HCT116 (cell line): ENCODE results near the gene AGAP5. TPM values are rescaled to one million over a fixed set of nuclear protein-coding genes. Genes with fewer than 3 reads are reported as not detected.
A peak's percentile ranks its signal among the peaks of the same experiment; 100 is the strongest.

Experiments
- ATAC-seq: fragments of 200-7000 bp; cut with Tn5 transposase; 2 replicates; pipeline ENCODE4 v1.9.1; 2020; ENCODE audit warnings: mild to moderate bottlenecking, moderate library complexity
- BruUV-seq: library from RNA; stranded (reverse); fragments of 400-500 nt; replicated peaks from 2 replicates; lab custom pipeline; 2021; lab: Mats Ljungman, UMichigan
- CTCF ChIA-PET: fragments of 300-600 bp; sonication (Branson Sonifier 250); formaldehyde crosslinking; loops from one replicate; lab custom pipeline; 2021; ENCODE audit warnings: antibody characterized with exemption; lab: Charles Lee
- POLR2A ChIA-PET: fragments of 300-600, 350-600 bp; sonication (Branson Sonifier 250); formaldehyde crosslinking; loops from one replicate; lab custom pipeline; 2021; ENCODE audit warnings: antibody characterized with exemption; lab: Charles Lee
- RAD21 ChIA-PET, 2 experiments: fragments of 300-600 bp; sonication (Branson Sonifier 250); formaldehyde crosslinking; loops; one replicate each; lab custom pipeline; 2023; ENCODE audit warnings: low total read pairs in 2 of 2; ENCODE audit not compliant: uncharacterized antibody in 2 of 2, unreplicated experiment in 2 of 2, low non-redundant PET in 1 of 2; lab: Charles Lee
- DNase-seq: peaks from one replicate; pipeline ENCODE4 v3.0.0-alpha.2; 2010; ENCODE audit warnings: low read depth, low spot score
- H2AFZ ChIP-seq: fragments of 200-600 bp; shearing (Covaris generic), sonication (generic); 2 replicates; pipeline ENCODE4 v1.6.1; 2017; ENCODE audit warnings: low read depth, mixed run types, mixed read lengths, antibody characterized with exemption, low read length; ENCODE audit not compliant: poor library complexity, severe bottlenecking
- H3K27ac ChIP-seq: 2 replicates; pipeline ENCODE4 v1.5.1; 2012; ENCODE audit warnings: low read depth, low read length
- H3K27me3 ChIP-seq: fragments of 200-600 bp; sonication (generic); 2 replicates; pipeline ENCODE4 v1.6.1; 2016; ENCODE audit warnings: mixed run types, low read length, mixed read lengths; ENCODE audit not compliant: insufficient read depth
- H3K36me3 ChIP-seq, 2 experiments: fragments of 200-500 bp in 1 of 2; fragments of 200-600 bp in 1 of 2; sonication (Bioruptor generic) in 1 of 2; sonication (generic) in 1 of 2; 2 replicates each; pipeline versions ENCODE4 v1.5.1 to v1.6.1; 2014 to 2016; ENCODE audit warnings: low read length in 2 of 2, inconsistent platforms in 1 of 2, mixed read lengths in 1 of 2, mixed run types in 1 of 2; ENCODE audit not compliant: insufficient read depth in 2 of 2, control insufficient read depth in 1 of 2
- H3K4me1 ChIP-seq, 2 experiments: fragments of 200-600 bp in 1 of 2; sonication (generic) in 1 of 2; 2 replicates each; pipeline versions ENCODE4 v1.5.1 to v1.6.1; 2012 to 2017; ENCODE audit warnings: low read length in 2 of 2, inconsistent platforms in 1 of 2, mild to moderate bottlenecking in 1 of 2, mixed read lengths in 1 of 2, mixed run types in 1 of 2, moderate library complexity in 1 of 2; ENCODE audit not compliant: insufficient read depth in 2 of 2, control insufficient read depth in 1 of 2
- H3K4me2 ChIP-seq: fragments of 200-600 bp; sonication (generic); 2 replicates; pipeline ENCODE4 v1.6.1; 2017; ENCODE audit warnings: mixed run types, low read length, mixed read lengths
- H3K4me3 ChIP-seq, 2 experiments: fragments of 200-600 bp in 1 of 2; sonication (generic) in 1 of 2; replicated peaks in 1 of 2; 2 replicates each; pipeline ENCODE4 v1.5.1; 2011 to 2016; ENCODE audit warnings: low read length in 2 of 2, control low read depth in 1 of 2, low read depth in 1 of 2, mild to moderate bottlenecking in 1 of 2, mixed read lengths in 1 of 2, mixed run types in 1 of 2
- H3K79me2 ChIP-seq: fragments of 200-600 bp; sonication (generic); 2 replicates; pipeline ENCODE4 v1.6.1; 2017; ENCODE audit warnings: mild to moderate bottlenecking, mixed run types, low read length, moderate library complexity, mixed read lengths; ENCODE audit not compliant: insufficient read depth
- H3K9ac ChIP-seq: fragments of 200-600 bp; sonication (generic); 2 replicates; pipeline ENCODE4 v1.6.1; 2016; ENCODE audit warnings: low read length, mixed read lengths
- H3K9me2 ChIP-seq: fragments of 200-600 bp; sonication (generic), shearing (Covaris generic); 2 replicates; pipeline ENCODE4 v1.6.1; 2017; ENCODE audit warnings: mixed run types, mild to moderate bottlenecking, moderate library complexity; ENCODE audit not compliant: insufficient read depth
- H3K9me3 ChIP-seq, 2 experiments: fragments of 200-500 bp in 1 of 2; fragments of 200-600 bp in 1 of 2; sonication (Bioruptor generic) in 1 of 2; sonication (generic) in 1 of 2; 2 replicates each; pipeline ENCODE4 v1.6.1; 2014 to 2017; ENCODE audit warnings: low read length in 2 of 2, mixed read lengths in 2 of 2, inconsistent platforms in 1 of 2, low read depth in 1 of 2, mild to moderate bottlenecking in 1 of 2, mixed run types in 1 of 2, moderate library complexity in 1 of 2; ENCODE audit not compliant: control insufficient read depth in 1 of 2, insufficient read depth in 1 of 2
- H4K20me1 ChIP-seq: fragments of 200-600 bp; sonication (generic), shearing (Covaris generic); 2 replicates; pipeline ENCODE4 v1.6.1; 2017; ENCODE audit warnings: mixed run types, mild to moderate bottlenecking, moderate library complexity; ENCODE audit not compliant: insufficient read depth
- CEBPB ChIP-seq: IDR thresholded peaks from 2 replicates; pipeline ENCODE4 v1.6.1; 2012; ENCODE audit warnings: low read depth
- EGR1 ChIP-seq: IDR thresholded peaks from 2 replicates; pipeline ENCODE4 v1.6.1; 2012; ENCODE audit warnings: low read depth
- ELF1 ChIP-seq: IDR thresholded peaks from 2 replicates; pipeline ENCODE4 v1.6.1; 2012; ENCODE audit warnings: low read depth, borderline replicate concordance
- EZH2 ChIP-seq: fragments of 200-600 bp; sonication (generic); IDR thresholded peaks from 2 replicates; pipeline ENCODE4 v1.6.1; 2017; ENCODE audit warnings: antibody characterized with exemption, mixed run types
- POLR2A ChIP-seq: IDR thresholded peaks from 2 replicates; pipeline ENCODE4 v1.7.0; 2011; ENCODE audit warnings: borderline replicate concordance; ENCODE audit not compliant: insufficient read depth, insufficient read length; ENCODE audit errors: extremely low read depth
- POLR2AphosphoS5 ChIP-seq: IDR thresholded peaks from 2 replicates; pipeline ENCODE4 v1.6.1; 2011; ENCODE audit warnings: mild to moderate bottlenecking, low read depth, low read length, moderate library complexity
- RAD21 ChIP-seq: IDR thresholded peaks from 2 replicates; pipeline ENCODE4 v1.6.1; 2012; ENCODE audit warnings: low read depth, mild to moderate bottlenecking
- REST ChIP-seq: IDR thresholded peaks from 2 replicates; pipeline ENCODE4 v1.6.1; 2012; ENCODE audit warnings: low read depth
- SP1 ChIP-seq: IDR thresholded peaks from 2 replicates; pipeline ENCODE4 v1.6.1; 2012; ENCODE audit warnings: low read depth
- SRF ChIP-seq: IDR thresholded peaks from 2 replicates; pipeline ENCODE4 v1.6.1; 2012; ENCODE audit warnings: low read depth
- TCF7L2 ChIP-seq: IDR thresholded peaks from 2 replicates; pipeline ENCODE4 v1.7.0; 2011; ENCODE audit warnings: borderline replicate concordance, inconsistent platforms; ENCODE audit not compliant: insufficient read depth, insufficient read length; ENCODE audit errors: extremely low read depth
- YY1 ChIP-seq: IDR thresholded peaks from 2 replicates; pipeline ENCODE4 v1.6.1; 2011; ENCODE audit warnings: low read length, low read depth, moderate library complexity, mild to moderate bottlenecking; ENCODE audit not compliant: insufficient replicate concordance; ENCODE audit errors: extremely low read depth
- ZNF274 ChIP-seq: fragments of 200-500 bp; sonication (Bioruptor generic); IDR thresholded peaks from 2 replicates; pipeline ENCODE4 v1.6.1; 2014; ENCODE audit warnings: mild to moderate bottlenecking, low read depth, low read length, inconsistent platforms
- intact Hi-C: fragments of 100-400 bp; cut with micrococcal nuclease; formaldehyde crosslinking; loops from 2 replicates; pipeline ENCODE4 v1.10.0; 2022
- total RNA-seq: library from RNA; stranded (reverse); gene quantifications from one replicate; pipeline ENCODE4 v1.2.1, GENCODE V29; 2021; ENCODE audit not compliant: unreplicated experiment
- TF ChIP-seq, protein P1 (sequence below), 3 experiments: fragments of 200-600 bp in 1 of 3; sonication (generic) in 1 of 3; IDR thresholded peaks in 2 of 3; conservative IDR thresholded peaks in 1 of 3; 2 replicates each; pipeline ENCODE4 v1.5.1; 2012 to 2017; ENCODE audit warnings: low read depth in 2 of 3, low read length in 2 of 3, antibody characterized with exemption in 1 of 3, borderline replicate concordance in 1 of 3, control low read depth in 1 of 3, mild to moderate bottlenecking in 1 of 3, mixed read lengths in 1 of 3, mixed run types in 1 of 3, moderate library complexity in 1 of 3; ENCODE audit not compliant: insufficient read depth in 1 of 3

AGAP5 gene
- total RNA-seq, 1 experiment from 2014 or later: 7.5 TPM

DNA sequence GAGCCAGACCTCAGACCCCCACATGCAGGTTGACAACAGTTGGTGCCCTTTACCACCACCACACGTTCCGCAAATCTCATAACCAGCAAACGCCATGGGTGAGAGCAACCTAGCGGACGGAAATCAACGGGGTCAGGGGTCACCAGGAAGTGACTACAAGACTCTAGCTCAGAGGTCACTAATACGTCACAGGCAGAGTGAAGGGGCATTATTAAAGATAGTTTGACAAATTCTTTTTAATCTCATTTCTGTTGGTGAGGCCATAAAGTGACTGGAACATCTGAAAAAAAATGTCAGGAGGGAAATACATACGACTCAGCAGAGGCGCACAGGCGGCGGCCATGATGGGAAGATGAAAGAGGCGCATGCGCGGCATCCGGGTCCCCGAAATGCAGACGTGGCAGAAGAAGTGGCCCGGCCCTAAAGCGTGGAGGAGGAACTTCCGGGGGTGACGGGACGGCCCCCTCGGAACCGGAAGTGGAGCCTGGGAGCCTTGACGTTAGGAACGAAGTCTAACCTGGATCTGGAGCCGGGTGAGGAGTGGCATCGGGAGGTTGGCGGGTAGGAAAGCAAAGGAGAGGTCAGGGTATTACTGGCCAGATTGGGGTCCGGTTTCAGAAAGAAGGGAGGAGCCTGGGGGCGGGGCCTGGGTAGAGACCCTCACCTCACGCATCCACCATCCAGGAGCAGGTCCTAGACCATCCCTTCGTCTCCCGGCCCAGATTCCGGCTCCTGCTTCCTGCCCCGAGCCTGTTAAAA is 46.2 kb upstream of the AGAP5 start, which contains the start of gene SEC24C (continued):
- TF ChIP-seq, protein P1, sequence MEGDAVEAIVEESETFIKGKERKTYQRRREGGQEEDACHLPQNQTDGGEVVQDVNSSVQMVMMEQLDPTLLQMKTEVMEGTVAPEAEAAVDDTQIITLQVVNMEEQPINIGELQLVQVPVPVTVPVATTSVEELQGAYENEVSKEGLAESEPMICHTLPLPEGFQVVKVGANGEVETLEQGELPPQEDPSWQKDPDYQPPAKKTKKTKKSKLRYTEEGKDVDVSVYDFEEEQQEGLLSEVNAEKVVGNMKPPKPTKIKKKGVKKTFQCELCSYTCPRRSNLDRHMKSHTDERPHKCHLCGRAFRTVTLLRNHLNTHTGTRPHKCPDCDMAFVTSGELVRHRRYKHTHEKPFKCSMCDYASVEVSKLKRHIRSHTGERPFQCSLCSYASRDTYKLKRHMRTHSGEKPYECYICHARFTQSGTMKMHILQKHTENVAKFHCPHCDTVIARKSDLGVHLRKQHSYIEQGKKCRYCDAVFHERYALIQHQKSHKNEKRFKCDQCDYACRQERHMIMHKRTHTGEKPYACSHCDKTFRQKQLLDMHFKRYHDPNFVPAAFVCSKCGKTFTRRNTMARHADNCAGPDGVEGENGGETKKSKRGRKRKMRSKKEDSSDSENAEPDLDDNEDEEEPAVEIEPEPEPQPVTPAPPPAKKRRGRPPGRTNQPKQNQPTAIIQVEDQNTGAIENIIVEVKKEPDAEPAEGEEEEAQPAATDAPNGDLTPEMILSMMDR (IDR thresholded peaks at IDR 0.05 in 2 of 3, conservative IDR thresholded peaks at IDR 0.05 in 1 of 3; ENCODE audit: borderline replicate concordance in 1 of 3, insufficient read depth in 1 of 3, low read depth in 2 of 3, low read length in 2 of 3): no peak
- TF ChIP-seq ELF1 (peak; percentile 71), ZNF274 (no peak), EZH2 (no peak), CEBPB (no peak)

DNA sequence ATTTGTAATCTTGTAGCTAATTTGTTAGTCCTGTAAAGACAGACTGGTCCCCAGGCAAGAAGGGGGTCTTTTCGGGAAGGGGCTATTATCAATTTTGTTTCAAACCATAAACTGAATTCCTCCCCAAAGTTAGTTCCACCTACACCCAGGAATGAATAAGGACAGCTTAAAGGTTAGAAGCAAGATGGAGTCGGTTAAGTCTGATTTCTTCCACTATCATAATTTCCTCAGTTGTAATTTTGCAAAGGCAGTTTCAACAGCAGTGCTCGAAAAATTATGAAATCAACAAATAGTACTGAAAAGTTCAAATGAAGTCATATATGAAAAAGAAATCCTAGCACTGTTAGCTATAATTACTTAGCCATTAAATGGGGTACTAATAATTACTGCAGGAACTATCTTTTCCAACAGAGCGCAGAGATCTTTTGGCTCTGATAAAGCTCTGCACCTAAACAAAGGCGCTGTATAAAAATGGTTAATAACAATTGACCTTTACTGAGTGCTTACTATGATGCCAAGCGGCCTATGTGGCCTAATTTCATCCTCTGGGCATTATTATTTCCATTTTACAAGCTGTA is 45.5 kb upstream of the AGAP5 start:
- Histone ChIP-seq H2AFZ (no peak overlapping the region), H4K20me1 (no peaks in the 10 kb centered on the region), H3K9me2 (no peaks in the 10 kb centered on the region), H3K9me3 (no peaks in the 10 kb centered on the region), H3K4me3 (peak overlapping the region; percentile 84 to 98), H3K27me3 (no peaks in the 10 kb centered on the region), H3K79me2 (peaks cover 57% of the 10 kb centered on the region), H3K9ac (peak overlapping the region; percentile 91), H3K4me2 (peak overlapping the region; percentile 86), H3K27ac (peak overlapping the region; percentile 79), H3K4me1 (peaks cover 2 to 22% of the 10 kb centered on the region in 2 experiments; a peak in 3 of 4 replicates), H3K36me3 (0 out of 4 replicates have a peak, but pooled peaks cover 0 to 5% of the 10 kb centered on the region in 2 experiments)
- no peak; the same call in 1 of the 2 replicates for ATAC-seq
- TSS peak; percentile 96 for BruUV-seq
- no peak for DNase-seq
- ChIA-PET POLR2A (interaction anchor here (0.7 to 3.6 kb wide), 4 partner anchors 10 to 29 kb away, joined by 3 to 36 read pairs (median 6); a partner anchor contains a TSS), RAD21 (no interaction called here), CTCF (interaction anchor here (1.4 kb wide), 1 partner anchor 29 kb away, joined by 3 read pairs; a partner anchor contains a TSS)
- intact Hi-C loops: no loop called here
- no peak for TF ChIP-seq RAD21
- TF ChIP-seq, protein P1 (IDR thresholded peaks at IDR 0.05 in 2 of 3, conservative IDR thresholded peaks at IDR 0.05 in 1 of 3; ENCODE audit: borderline replicate concordance in 1 of 3, insufficient read depth in 1 of 3, low read depth in 2 of 3, low read length in 2 of 3): no peak
- no peak for TF ChIP-seq EGR1
- TF ChIP-seq YY1: no peak
- no peak for TF ChIP-seq POLR2AphosphoS5
- TF ChIP-seq SP1: no peak
- no peak for TF ChIP-seq SRF
- TF ChIP-seq ELF1: no peak
- TF ChIP-seq POLR2A: no peak
- TF ChIP-seq REST: no peak
- no peak for TF ChIP-seq TCF7L2
- no peak for TF ChIP-seq ZNF274
